A549 (cell line): ENCODE results near the gene BCL2L1.

ENCODE experiments used
- CEBPB ChIP-seq, 2 experiments: fragments of >200 bp in 1 of 2; sonication (Bioruptor Twin) in 1 of 2; formaldehyde crosslinking in 1 of 2; IDR thresholded peaks; 2 replicates each; pipeline ENCODE4 v1.6.1; 2012 to 2016
- CHD2 ChIP-seq: fragments of 150-350 bp; IDR thresholded peaks from 2 replicates; pipeline ENCODE4 v1.6.1; 2014; ENCODE audit warnings: low read length; ENCODE audit not compliant: partially characterized antibody
- CTCF ChIP-seq: fragments of >200 bp; sonication (Bioruptor Twin); formaldehyde crosslinking; IDR thresholded peaks from 3 replicates; pipeline ENCODE4 v1.5.1; 2016
- EHF ChIP-seq: fragments of 250-450 bp; sonication (Bioruptor Pico); IDR thresholded peaks from 2 replicates; pipeline ENCODE4 v1.5.0; 2020; ENCODE audit warnings: mild to moderate bottlenecking
- EP300 ChIP-seq, 2 experiments: fragments of >200 bp; sonication (Bioruptor Twin); formaldehyde crosslinking; IDR thresholded peaks; 2 replicates in 1 of 2; 3 replicates in 1 of 2; pipeline ENCODE4 v1.6.1; 2016 to 2017
- GATA3 ChIP-seq: IDR thresholded peaks from 2 replicates; pipeline ENCODE4 v1.6.1; 2012; ENCODE audit warnings: borderline replicate concordance
- MYC ChIP-seq: IDR thresholded peaks from 2 replicates; pipeline ENCODE4 v1.6.1; 2012; ENCODE audit warnings: mild to moderate bottlenecking, inconsistent platforms, low read length, improper control_type of control experiment, borderline replicate concordance
- NPAS2 ChIP-seq: fragments of 250-450 bp; sonication (Bioruptor Pico); IDR thresholded peaks from 2 replicates; pipeline ENCODE4 v1.8.0; 2022; ENCODE audit warnings: mild to moderate bottlenecking, moderate library complexity, borderline replicate concordance
- NR3C1 ChIP-seq: fragments of >200 bp; sonication (Bioruptor Twin); formaldehyde crosslinking; IDR thresholded peaks from 3 replicates; pipeline ENCODE4 v1.6.1; 2017
- RAD21 ChIP-seq, 2 experiments: fragments of >200 bp in 1 of 2; sonication (Bioruptor Twin) in 1 of 2; formaldehyde crosslinking in 1 of 2; IDR thresholded peaks in 1 of 2; conservative IDR thresholded peaks in 1 of 2; 2 replicates in 1 of 2; 3 replicates in 1 of 2; pipeline ENCODE4 v1.6.1; 2012 to 2018; ENCODE audit warnings: inconsistent platforms in 1 of 2
- RCOR1 ChIP-seq: fragments of 150-350 bp; IDR thresholded peaks from 2 replicates; pipeline ENCODE4 v1.6.1; 2014; ENCODE audit warnings: antibody characterized with exemption, low read length, low read depth
- RNF2 ChIP-seq: fragments of 200-600 bp; sonication (generic); IDR thresholded peaks from 2 replicates; pipeline ENCODE4 v1.6.1; 2016; ENCODE audit warnings: low read depth, mild to moderate bottlenecking, antibody characterized with exemption, moderate library complexity, borderline replicate concordance
- TF ChIP-seq, protein P1 (sequence below): IDR thresholded peaks from 2 replicates; pipeline ENCODE4 v1.6.1; 2012
- TF ChIP-seq, protein P2 (sequence below): fragments of 200-600 bp; sonication (generic); IDR thresholded peaks from 2 replicates; pipeline ENCODE4 v1.6.1; 2016; ENCODE audit warnings: antibody characterized with exemption, mild to moderate bottlenecking, moderate library complexity

DNA sequence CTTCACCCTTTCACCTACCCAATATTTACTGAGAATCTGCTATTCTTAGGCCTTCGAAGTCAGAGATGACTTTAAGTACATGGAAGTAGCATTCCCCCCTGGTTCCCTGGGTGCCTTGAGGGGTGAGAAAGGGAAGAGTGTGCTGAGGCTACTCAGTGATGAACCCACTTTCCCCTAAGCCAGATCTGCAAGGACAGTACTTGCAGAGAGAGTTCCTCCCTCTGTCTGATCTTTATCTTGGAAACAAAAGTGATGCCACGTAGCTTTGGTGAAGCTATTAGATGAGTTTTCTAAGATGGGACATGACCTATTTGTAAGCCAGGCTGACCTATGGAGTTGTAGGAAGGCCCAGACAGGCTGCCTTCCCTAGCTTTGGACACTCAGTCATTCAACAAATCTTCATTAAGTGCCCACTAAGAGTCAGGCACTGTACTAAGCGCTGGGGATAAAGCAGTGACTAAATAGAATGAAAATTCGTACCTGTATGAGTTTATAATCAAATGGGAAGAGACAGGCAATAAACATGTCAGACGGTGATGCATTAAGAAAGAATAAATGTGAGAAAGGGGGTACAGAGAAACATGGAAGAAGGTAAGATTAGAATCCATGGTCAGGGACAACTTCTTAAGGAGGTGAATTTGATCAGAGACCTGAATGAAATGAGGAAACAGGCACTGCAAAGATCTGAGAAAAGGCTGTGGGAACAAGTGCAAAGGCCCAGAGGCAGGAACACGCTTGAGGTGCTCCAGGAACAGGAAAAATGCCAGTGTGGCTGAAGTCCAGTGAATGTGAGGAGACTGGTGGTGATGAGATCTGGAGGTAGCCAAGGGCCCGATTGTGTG lies 42.2 kb downstream of the BCL2L1 start:
- TF ChIP-seq NPAS2 (CRISPR knock-in tag) (no peak), EP300 (IDR thresholded peaks at IDR 0.05) (no peak), NR3C1 (no peak), RNF2 (no peak), MYC (no peak), CTCF (no peak), GATA3 (no peak), EHF (CRISPR knock-in tag) (no peak), RAD21 (conservative IDR thresholded peaks at IDR 0.05 in 1 of 2, IDR thresholded peaks at IDR 0.05 in 1 of 2) (no peak), CEBPB (IDR thresholded peaks at IDR 0.05) (no peak), RCOR1 (no peak), CHD2 (no peak)
- TF ChIP-seq, protein P1, sequence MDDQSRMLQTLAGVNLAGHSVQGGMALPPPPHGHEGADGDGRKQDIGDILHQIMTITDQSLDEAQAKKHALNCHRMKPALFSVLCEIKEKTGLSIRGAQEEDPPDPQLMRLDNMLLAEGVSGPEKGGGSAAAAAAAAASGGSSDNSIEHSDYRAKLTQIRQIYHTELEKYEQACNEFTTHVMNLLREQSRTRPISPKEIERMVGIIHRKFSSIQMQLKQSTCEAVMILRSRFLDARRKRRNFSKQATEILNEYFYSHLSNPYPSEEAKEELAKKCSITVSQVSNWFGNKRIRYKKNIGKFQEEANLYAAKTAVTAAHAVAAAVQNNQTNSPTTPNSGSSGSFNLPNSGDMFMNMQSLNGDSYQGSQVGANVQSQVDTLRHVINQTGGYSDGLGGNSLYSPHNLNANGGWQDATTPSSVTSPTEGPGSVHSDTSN: no peak
- TF ChIP-seq, protein P2, sequence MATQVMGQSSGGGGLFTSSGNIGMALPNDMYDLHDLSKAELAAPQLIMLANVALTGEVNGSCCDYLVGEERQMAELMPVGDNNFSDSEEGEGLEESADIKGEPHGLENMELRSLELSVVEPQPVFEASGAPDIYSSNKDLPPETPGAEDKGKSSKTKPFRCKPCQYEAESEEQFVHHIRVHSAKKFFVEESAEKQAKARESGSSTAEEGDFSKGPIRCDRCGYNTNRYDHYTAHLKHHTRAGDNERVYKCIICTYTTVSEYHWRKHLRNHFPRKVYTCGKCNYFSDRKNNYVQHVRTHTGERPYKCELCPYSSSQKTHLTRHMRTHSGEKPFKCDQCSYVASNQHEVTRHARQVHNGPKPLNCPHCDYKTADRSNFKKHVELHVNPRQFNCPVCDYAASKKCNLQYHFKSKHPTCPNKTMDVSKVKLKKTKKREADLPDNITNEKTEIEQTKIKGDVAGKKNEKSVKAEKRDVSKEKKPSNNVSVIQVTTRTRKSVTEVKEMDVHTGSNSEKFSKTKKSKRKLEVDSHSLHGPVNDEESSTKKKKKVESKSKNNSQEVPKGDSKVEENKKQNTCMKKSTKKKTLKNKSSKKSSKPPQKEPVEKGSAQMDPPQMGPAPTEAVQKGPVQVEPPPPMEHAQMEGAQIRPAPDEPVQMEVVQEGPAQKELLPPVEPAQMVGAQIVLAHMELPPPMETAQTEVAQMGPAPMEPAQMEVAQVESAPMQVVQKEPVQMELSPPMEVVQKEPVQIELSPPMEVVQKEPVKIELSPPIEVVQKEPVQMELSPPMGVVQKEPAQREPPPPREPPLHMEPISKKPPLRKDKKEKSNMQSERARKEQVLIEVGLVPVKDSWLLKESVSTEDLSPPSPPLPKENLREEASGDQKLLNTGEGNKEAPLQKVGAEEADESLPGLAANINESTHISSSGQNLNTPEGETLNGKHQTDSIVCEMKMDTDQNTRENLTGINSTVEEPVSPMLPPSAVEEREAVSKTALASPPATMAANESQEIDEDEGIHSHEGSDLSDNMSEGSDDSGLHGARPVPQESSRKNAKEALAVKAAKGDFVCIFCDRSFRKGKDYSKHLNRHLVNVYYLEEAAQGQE: no peak
